GM19455 (cell line): ENCODE measurements around the gene AGAP6.
"Not testable (repeated sequence)": the region's sequence is repeated elsewhere in the genome, so short reads cannot be mapped to it uniquely, and the experiment has no call there.

Source experiments
- ATAC-seq: cut with Tn5 transposase; IDR thresholded peaks from one replicate; pipeline ENCODE4 v1.9.1; 2021; ENCODE audit not compliant: unreplicated experiment

The AGAP6 gene

DNA sequence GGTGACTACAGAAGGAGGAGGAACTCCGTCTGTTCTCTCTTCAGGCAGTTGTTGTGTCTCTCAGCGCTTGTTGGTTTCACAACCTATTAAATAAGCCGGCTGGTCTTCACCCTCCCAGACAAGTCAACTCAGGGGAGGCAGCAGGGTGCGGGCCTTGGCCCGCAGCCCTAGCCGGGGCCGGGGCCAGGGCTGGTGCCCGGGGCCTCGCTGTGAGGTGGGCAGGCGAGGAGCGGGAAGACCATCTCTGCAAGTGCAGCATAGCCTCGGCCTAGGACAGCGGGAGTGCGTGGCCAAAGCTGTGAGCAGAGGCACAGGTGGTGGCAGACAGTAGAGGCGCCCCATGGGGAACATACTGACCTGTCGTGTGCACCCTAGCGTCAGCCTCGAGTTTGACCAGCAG, at the start of gene AGAP6:
Gene AGAP6, plus strand, starts transcription at position 31 of the 400 bp plus-strand sequence. Its CDS starts 310 bp downstream, at position 341.
- ATAC-seq = not testable (repeated sequence)

DNA sequence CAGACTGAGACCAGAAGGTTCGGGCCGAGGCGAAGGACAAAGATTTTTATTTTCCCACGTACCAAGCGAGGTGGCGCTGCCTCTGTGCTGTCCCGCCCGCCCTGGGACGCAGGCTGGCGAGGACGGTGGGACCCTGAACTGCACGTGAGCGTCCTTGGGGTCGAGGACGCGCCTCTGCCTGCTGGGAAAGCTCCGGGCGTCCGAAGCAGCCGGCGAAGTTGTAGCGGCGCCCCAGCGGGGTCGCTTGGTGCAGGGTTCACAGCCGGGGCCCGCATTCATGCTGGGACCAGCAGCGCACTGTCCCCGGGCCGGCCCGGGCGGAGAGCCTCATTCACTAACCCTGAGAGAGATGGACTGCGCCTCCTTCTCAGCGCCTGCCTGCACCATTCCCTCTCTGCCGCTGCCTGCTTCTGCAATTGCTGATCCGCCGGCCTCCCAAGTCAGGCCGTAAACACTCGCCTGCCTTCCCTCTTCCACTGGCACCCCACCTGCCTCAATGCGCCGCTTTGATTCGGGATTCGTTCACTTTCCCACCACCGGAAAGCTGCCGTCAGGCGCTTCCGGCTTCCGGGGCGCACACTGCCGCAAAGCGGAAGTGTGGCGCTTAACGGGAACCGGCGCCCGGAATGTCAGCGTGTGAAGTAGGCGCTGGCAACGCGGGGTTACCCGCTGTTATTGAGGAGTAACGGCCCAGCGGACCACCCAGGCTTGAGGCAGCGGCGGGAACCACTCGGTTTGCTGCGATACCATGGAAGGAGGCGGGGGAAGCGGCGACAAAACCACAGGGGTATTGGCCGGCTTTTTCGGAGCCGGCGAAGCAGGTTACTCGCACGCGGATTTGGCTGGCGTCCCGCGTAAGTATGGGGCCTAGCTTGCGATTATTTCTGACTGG, 46.5 kb upstream of the AGAP6 start, which contains the start of the genes PARG and TIMM23B:
Gene PARG, minus strand, starts transcription at position 581 of the 892 bp plus-strand sequence. Its CDS starts 302 bp downstream, at position 279.
Gene TIMM23B, plus strand, starts transcription at position 607 of the 892 bp plus-strand sequence. Its CDS starts 142 bp downstream, at position 749.
- ATAC-seq = peak; percentile 69

DNA sequence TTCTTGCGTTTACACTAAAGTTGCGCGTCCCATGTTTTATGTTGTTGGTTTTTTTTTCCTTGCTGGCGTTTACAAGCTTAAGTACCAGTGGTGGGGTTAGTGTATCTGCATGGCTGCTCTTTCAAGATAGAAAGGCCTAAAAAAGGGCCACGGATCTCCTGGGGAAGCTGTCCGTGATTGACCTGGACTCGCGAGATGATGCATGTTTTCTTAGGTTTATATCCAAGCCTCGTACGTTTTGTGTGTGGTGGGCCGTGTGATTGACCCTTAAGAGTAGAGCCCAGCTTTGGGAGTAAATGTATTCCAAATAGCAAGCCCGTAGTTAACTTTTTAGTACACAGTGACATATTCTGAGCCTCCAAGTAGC, 45.9 kb upstream of the AGAP6 start:
- peak; percentile 6 for ATAC-seq

DNA sequence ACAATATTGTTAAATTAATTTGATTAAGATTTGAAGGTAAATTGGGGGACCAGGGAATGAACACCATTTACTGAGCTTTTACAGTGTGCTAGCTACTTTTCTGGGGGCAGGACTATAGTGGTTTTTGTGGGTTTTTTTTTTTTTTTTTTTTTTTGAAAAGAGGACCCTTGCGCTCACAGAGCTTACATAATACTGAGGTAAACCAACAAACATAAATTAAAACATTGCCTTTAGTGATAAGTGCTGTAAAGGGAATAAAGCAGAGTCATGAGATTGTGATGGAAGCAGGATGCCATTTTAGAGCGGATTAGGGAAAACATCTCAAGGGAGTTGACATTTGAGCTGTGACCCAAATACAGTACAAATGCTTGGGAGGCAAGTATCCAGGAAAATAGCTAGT, 44.6 kb upstream of the AGAP6 start:
- ATAC-seq = not testable (repeated sequence)

DNA sequence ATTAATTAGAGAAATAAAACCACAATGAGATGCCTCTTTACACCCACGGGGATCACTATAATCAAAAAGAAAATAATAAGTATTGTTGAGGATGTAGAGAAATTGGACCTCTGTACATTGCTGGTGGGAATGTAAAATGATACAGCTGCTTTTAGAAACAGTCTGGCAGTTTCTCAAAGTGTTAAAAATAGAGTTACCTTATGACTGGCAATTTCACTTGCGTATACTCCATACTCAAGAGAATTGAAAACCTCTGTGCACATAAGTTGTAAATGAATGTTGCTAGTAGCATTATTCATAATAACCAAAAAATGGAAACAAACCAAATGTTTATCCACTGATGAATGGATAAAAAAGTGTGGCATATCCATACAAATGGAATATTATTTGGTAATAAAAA, 40.1 kb upstream of the AGAP6 start:
- peak; percentile 69 for ATAC-seq

DNA sequence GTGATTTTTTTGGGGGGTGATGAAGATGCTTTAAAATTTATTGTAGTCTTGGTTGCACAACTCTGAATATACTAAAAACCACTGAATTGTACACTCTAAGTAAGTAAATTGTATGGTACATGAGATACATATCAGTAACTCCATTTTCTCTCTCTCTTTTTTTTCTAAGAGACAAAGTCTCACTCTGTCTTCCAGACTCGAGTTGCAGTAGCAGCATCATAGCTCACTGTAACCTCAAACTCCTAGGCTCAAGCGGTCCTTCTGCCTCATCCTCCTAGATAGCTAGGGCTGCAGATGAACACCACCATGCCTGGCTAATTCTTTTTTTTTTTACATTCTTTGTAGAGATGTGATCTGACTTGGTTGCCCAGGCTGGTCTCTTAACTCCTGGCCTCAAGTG, 39.5 kb upstream of the AGAP6 start:
- peak; percentile 21 for ATAC-seq

DNA sequence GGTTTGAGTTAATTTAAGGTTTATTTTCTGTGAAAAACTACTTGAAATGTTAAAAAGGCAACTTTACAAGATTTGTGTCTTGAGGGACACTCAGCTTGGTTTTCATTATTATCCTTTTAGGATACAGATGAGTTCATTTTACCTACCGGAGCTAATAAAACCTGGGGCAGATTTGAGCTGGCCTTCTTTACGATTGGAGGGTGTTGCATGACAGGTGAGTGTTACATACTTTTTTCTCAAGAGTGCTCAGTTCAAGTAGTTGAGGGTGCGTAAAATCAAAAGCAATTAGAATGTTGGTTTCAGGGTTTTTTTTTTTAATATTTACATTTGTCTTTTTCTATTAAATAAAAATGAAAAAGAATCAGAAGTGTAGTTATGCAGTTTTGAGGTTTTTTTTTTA, 36.2 kb upstream of the AGAP6 start:
- not testable (repeated sequence) for ATAC-seq

DNA sequence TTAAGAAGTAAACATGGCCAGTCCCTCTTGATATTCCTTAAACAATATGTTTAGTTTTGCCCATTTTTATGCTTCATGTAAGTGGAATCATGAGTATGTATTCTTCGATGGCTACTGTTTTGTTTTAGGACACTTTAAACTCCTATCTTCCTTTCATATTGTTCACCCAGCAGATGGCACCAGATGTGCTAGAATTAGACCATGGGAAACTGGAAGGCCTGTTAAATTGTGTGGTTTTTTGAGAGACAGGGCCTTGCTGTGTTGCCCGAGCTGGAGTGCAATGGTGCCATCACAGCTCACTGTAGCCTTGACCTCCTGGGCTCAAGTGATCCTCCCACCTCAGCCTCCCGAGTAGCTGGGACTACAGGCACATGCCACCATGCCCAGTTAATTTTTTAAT, 35.1 kb upstream of the AGAP6 start:
- ATAC-seq = not testable (repeated sequence)

DNA sequence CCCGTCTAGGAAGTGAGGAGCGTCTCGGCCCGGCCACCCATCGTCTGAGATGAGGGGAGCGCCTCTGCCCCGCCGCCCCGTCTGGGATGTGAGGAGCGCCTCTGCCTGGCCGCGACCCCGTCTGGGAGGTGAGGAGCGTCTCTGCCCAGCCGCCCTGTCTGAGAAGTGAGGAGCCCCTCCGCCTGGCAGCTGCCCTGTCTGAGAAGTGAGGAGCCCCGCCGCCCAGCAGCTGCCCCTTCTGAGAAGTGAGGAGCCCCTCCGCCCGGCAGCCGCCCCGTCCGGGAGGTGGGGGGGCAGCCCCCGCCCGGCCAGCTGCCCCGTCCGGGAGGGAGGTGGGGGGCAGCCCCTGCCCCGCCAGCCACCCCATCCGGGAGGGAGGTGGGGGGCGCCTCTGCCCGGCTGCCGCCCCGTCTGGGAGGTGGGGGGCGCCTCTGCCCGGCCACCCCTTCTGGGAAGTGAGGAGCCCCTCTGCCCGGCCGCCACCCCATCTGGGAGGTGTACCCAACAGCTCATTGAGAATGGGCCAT, 17.8 kb upstream of the AGAP6 start:
- ATAC-seq = not testable (repeated sequence)

DNA sequence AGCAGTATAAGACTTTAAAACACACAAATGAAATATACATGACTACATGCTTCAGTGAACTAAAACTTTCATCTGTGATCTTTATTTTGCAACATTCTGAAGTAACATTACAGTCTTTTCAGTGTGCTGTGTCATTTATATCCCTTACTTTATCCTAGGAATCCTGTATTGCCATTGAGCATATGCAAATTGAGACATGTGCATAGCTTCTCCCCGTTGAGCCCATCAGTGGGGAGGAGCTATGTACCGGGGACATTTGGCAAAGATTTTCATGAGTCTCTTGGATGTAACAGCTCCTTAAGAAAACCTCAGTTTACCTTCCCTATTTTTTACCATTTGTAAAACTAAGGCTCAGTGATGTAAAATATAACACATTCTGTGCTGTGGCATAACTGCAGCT, 16.7 kb upstream of the AGAP6 start:
- ATAC-seq = not testable (repeated sequence)

DNA sequence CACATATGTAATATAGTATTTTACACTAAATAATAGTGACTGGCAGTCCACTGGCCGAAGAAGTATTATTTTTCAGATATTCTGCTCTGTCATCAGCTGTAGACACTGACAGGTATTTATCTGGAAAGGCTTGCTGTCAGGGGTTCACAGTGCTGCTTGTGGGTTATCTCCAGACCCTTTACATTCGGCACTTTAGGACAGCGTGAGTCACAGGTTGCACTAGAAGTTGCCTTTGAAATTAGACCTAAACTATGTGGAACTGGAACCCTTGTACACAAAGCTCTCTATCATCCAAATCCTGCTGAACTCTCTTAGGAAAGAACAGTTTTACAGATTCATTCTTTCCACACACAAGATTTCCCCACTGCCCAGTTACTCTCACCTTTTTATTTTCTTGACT, 16.1 kb upstream of the AGAP6 start:
- not testable (repeated sequence) for ATAC-seq

DNA sequence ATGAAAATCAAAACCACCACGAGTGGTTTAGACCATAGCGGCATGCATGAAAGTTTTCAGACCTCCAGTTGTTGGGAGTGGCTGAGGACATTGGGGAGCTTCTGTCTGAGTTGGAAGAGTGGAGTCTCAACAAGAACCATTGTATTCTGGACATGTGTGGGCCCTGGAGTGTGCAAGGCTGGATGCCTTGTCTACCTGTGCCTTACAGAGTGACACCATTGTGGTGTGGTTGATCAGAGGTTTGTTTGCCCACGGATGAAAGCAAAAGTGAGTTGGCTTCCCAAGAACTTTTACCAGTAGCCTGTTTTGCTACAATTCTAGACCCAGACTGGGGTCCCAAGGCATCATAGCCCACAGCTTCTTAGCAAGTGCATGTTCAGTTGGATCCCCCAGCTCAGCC, 10.4 kb upstream of the AGAP6 start:
- ATAC-seq = not testable (repeated sequence)

DNA sequence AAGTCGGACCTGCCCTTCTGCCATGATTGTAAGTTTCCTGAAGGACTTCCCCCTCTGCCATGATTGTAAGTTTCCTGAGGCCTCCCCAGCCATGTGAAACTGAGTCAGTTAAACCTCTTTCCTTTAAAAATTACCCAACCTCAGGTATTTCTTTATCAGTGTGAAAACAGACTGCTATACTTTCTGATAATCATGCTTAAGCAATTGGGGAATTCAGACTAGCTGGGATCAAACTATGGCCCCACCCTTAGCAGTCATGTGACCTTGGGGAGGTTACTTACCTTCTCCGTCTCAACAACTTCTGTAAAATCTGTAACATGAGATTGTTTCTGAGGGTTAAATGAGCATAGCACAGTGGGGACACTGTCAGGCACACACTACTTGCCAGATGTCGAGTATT, 999 bp upstream of the AGAP6 start:
- not testable (repeated sequence) for ATAC-seq

DNA sequence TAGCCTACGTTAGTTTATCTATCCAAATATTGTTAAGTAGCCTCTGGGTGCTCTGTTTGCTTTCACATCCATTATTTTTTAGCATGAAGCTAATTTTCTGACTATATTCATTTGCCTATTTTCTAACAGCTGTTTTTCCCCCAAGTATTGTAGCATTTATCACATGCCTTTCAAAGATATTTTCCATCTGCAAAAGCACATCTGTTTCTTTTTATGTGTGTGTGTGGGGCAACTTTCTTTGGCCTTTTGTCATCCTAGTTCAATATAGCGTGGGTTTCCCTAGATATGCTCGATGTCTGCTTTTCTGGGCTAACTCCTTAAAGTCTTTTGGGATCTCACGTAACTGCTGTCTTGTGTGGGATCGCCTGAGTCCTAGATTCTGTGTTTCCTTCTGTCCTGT, 7.1 kb downstream of the AGAP6 start:
- not testable (repeated sequence) for ATAC-seq

DNA sequence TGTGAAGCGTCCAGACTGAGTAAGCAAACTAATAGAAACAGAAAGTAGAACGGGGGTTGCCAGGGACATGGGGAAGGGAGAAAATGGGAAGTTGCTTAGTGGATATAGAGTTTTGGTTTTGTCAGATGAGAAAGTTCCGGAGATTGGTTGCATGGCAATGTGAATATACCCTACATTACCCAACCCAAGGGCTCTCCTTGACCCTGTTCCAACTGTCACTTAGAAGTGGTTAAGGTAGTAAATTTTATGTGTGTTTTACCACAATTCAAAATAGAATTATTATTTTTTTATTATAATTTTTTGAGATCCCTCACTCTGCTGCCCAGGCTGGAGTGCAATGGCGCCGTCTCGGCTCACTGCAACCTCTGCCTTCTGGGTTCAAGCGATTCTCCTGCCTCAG, 25.8 kb downstream of the AGAP6 start:
- not testable (repeated sequence) for ATAC-seq

DNA sequence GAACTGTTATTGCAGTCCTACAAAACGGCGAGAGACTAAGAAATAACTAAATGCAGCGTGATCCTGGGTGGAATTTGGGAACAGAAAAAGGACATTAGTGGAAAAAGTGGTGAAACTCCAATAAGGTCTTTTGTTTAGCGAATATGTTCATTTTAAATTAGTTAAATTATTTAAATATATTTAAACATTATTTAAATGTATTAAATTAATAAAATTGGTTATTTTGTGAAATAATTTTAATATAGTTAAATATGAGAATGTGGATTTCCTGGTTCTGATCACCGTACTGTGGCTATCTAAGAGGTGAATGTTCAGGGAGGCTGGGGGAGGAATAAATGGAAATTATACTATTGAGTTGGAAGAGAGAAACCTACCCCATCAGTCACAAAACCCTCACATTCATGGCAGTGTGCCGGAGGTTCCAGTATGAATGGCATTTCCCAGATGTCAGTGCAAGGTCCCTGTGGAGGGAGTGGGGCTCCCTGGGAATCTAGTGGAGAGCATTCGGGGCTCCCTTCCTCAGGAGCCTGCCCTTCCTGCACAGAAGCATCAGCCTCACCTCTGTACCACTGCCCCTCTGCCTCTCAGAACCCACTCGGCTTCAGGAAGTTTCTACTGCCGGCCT, 27.5 kb downstream of the AGAP6 start:
- not testable (repeated sequence) for ATAC-seq

DNA sequence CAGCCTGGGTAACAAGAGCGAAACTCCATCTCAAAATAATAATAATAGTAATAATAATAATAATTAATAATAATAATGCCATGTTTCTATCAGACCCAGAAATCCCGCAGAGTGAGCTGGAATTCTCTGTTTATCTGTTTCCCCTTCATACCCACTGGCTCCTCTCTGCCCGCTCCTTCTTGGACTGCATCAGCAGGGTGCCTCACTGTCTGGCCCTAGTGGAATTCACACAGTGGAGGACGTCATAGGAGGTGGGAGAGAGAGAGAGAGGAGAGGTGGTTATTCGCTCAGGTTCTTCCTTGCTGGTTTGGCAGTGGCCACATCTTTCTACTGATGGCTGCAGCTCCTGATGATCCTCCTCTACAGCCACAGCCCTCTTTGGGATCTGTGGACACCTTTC, 28.7 kb downstream of the AGAP6 start:
- not testable (repeated sequence) for ATAC-seq

DNA sequence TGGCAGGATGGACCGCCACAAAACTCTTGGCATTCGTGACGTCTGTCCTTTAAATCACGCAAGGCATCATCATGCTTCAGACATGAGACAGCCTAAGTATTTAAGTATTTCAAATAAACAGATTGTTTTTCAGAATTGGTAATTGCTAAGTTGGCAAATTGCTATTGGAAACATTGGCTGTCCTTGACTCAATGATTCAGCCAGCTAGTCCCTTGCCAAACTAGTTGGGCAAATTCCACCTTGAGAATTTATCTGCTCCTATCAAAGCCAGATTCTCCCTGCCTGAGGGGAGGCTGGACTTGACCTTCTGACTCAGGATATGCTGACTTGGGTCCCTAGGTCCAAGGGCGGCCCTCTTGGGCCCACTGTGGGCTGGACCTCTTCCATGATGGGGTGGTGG, 29.4 kb downstream of the AGAP6 start:
- ATAC-seq = not testable (repeated sequence)

DNA sequence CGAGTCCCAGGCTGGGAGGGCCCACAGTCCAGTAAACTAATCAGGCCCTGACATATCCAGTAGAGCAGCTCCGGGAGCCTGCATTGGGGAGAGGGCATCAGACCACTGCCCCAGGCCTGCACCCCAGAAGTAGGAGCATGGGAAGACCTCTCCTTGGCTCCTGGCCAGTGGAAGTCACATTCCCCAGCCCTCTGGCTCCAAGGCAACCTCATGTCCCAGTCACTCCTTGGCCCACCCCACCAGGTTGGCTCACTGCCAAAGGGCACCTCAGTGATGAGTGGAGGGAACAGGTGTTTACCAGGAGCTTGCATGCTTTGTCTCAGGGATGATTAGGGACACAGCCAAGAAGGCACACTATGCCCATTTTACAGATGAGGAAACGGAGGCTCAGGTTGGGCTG, 31.1 kb downstream of the AGAP6 start:
- ATAC-seq = not testable (repeated sequence)

DNA sequence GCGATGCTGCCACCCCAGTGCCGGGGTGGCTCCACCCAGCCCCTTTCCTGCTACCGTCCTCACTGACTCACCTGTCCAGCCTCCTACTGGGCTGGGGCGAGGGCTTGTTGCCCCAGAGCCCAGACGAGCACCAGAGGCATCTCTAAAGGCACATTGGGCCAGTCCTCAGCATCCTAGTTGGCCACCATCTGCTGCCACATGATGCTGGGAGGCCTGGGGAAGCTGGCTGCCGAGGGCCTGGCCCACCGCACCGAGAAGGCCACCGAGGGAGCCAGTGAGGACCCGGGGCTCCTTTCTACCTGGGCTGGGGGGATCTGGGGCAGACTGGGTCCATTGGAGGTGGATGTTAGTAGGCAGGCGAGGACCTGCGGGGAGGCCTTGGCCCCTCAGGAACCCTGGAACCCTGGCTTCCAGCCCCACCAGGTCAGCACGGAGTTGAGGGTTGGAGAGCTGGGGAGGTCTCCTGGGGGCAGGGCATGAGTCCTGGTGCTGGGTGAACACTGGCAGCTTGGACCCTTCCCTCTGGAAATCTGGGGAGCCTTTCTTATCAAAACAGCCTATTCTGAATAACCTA, 32.3 kb downstream of the AGAP6 start:
- not testable (repeated sequence) for ATAC-seq

DNA sequence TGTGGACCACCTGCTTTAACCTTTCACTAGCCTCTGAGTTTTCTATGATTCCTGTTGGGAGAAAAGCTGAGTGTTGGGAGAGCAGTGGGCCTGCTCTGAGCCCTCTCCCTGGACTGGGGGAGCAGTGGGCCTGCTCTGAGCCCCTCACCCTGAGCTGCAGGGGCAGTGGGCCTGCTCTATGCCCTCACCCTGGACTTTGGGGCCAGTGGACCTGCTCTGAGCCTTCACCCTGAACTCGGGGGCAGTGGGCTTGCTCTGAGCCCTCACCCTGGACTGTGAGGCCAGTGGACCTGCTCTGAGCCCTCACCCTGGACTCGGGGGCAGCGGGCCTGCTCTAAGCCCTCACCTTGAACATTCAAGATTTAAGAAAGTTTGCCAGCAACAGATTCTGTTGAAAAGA, 33.4 kb downstream of the AGAP6 start:
- no peak for ATAC-seq
